ENCODE data around the gene DVL1.
"Not testable (repeated sequence)": the region's sequence is repeated elsewhere in the genome, so short reads cannot be mapped to it uniquely, and the experiment has no call there.

Gene DVL1

GRCh38 chr1:1324524-1325287 is 24.5 kb downstream of the DVL1 start, which contains the start of the genes CPTP and INTS11:
Gene CPTP (plus strand): TSS chr1:1324802. CDS start chr1:1326911, 2,109 bp downstream.
Gene INTS11 (minus strand): TSS chr1:1324660. CDS start chr1:1324608, 52 bp downstream.
- peak; percentile 91 for DNase-seq

- DNase-seq, result no peak
Measured at GRCh38 chr1:1324084-1324523, 25.1 kb downstream of the DVL1 start.

DNA sequence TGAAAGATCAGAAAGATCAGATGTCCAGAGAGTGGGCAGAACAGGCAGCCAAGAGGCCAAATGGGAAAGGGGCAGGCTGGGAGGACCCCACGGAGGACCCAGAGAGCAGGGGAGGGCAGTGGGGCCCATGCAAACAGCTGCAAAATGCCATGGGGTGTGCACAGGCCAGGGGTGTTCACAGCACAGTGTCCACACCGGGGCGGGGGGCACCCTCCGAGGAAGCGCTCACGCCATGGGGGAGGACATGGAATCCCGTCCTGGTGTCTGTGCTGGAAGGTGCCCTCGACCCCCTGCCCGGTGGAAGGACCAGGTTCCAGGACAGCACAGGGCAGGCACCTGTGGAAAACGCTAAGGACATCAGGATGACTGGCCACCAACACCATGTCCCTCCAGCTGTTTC is 26.3 kb downstream of the DVL1 start:
- no peak for DNase-seq

- DNase-seq, result no peak
Measured at GRCh38 chr1:1322418-1322817, 26.8 kb downstream of the DVL1 start.

- DNase-seq, result no peak
Measured at GRCh38 chr1:1321477-1321876, 27.7 kb downstream of the DVL1 start.

GRCh38 chr1:1320666-1321448 is 28.4 kb downstream of the DVL1 start:
- peak; percentile 52 for DNase-seq

GRCh38 chr1:1319646-1319941 is 29.6 kb downstream of the DVL1 start:
- no peak for DNase-seq

- DNase-seq, result no peak
Measured at GRCh38 chr1:1318777-1319645, 30.2 kb downstream of the DVL1 start.

GRCh38 chr1:1318131-1318652 is 31.0 kb downstream of the DVL1 start:
- peak; percentile 91 for DNase-seq

DNA sequence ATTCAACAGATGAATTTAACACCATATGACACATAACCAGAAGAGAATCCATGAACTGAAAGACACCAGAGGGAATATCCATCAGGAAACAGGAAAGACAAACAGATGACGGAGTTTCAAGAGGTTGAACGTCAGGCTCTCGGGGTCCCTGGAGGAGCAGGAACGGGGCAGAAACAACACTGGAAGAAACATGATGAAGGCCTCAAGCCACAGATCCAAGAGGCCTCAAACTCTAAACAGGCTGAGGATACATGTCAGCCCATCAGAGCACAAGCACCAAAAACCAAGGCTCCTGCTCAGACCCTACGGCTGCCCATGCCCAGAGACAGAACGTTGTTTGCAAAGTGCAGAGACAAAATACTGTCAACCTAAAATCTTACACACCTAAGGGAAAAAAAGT is 31.8 kb downstream of the DVL1 start:
- no peak for DNase-seq

DNA sequence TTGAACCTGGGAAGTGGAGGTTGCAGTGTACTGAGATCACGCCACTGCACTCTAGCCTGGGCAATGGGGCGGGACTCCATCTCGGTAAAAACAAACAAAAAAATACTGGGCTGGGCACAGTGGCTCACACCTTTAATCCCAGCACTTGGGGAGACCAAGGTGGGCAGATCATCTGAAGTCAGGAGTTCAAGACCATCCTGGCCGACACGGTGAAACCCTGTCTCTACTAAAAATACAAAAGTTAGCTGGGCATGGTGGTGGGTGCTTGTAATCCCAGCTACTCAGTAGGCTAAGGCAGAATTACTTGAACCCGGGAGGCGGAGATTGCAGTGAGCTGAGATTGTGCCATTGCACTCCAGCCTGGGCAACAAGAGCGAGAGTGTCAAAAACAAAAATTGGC is 33.0 kb downstream of the DVL1 start:
- DNase-seq, result not testable (repeated sequence)

DNA sequence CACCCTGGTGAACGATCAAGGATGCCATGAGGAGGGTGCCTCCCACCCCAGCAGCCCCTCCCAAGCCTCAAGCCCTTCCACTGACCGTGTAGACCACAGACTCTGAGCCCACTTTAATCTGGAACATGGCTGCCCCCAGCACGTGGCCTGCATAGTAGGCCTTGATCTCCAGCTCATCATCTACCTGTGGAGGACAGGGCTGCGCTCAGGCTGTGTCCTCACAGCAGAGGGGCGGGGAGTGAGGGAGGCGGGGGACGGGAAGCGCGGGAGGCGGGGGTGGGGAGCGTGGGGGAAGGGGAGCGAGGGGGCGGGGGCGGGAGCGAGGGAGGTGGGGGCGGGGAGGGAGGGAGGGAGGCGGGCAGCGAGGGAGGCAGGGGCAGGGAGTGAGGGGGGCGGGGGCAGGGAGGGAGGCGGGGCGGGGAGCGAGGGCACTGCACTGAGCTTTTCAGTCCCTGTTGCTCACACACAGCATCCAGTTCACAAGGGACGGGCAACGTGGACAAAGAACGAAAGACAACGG is 33.7 kb downstream of the DVL1 start:
- no peak for DNase-seq

- no peak for DNase-seq
Measured at GRCh38 chr1:1314678-1315335, 34.4 kb downstream of the DVL1 start.

DNA sequence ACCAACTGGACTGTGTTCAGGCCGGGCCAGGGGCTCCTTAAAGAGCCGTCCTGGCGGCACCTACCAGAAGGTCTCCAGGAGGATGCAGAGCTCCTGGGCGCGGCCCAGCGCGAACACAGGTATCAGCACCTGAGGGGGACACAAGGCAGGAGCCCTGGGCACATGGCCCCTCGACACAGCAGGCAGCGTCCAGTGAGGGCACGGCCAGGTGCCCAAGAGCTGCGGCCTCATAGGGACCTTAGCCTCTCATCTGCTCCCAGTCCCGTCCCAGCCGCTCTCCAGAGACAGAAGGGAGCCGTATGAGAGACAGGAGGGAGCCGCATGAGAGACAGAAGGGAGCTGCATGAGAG is 35.0 kb downstream of the DVL1 start:
- no peak for DNase-seq

- DNase-seq, result no peak
Measured at GRCh38 chr1:1313500-1314236, 35.5 kb downstream of the DVL1 start.

DNA sequence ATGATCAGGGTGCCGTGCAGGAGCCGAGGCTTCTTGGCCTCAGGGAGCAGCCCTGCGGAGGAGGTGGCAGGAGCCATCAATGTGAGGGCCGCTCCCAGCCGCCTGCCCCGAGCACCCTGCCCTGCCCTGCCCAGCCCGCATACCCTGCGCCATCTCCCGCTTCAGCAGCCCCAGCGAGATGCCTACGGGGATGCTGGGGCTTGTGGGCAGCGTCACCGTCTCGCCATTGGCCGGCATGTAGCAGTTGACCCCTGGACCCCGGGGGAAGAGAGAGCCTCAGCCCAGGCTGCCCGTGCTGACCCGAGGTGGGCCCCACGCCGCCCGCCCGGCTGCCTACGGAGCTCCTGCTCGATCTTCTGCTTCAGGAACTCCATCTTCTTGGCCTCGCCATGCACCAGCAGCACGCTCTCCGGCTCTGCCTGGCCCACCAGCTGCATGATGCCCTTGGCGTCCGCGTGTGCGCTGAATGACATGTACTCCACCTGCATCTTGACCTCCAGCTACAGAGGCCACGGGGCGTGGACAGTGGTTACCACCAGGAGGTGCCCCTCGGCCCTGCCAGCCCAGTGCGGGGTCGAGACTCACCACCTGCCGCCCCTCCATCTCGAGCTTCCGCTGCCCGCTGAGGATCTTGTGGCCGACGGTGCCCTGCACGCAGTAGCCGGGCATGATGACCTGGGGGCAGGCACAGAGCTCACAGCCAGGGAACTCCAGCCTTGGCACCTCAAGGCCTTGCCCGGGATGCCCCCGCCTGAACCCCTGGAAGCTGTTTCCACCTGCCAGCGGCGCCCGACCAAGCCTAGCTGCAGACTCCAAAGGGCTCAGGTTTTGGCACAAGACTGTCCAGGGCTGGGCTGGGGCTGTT is 36.5 kb downstream of the DVL1 start:
- DNase-seq, result no peak

DNA sequence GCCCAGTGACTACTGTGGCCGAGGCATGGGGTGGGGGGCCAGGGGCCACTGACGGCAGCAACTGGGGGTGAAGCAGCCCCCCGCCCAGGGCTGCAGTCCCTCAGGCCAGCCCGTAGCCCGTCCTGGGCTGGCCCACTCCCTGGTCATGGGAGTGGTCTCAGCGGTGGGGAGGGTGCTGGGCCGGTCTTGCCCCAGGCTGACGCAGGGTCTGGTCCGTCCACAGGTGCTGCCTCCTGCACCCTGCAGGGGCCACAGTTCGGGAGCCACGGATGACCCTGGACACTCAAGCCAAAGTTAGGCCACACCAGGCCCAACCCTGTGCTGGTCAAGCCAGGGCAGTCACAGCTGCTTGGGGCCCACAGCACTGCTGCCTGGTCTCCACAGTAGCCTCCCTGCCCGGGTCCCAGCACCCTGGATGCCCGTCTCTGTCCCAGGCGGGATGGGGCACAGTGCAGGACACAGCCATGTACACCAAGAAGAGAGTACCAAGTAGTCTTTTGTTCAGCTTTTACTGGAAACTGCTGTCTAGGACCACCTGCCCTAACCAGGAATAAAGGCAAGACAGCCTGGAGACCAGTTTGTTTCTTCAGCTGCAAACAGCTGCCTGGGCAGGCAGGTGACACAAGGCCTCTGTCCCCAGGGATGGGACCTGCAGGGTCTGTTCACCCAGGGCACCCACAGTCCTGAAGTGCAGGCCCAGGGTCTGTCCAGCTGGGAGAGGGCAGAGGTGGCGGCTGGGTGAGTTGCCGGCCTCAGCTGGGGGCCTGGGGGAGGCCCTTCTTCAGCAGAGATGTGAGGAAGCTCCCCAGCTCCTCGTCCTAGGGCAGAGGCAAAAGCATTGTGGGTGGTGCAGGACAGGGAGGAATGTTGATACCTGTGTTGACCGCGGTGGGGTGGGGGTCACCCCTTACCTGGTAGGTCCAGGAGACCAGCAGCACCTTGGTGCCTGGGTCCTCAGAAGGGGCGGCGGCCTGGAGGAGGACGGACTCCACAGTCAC is 37.8 kb downstream of the DVL1 start:
- no peak for DNase-seq

DNA sequence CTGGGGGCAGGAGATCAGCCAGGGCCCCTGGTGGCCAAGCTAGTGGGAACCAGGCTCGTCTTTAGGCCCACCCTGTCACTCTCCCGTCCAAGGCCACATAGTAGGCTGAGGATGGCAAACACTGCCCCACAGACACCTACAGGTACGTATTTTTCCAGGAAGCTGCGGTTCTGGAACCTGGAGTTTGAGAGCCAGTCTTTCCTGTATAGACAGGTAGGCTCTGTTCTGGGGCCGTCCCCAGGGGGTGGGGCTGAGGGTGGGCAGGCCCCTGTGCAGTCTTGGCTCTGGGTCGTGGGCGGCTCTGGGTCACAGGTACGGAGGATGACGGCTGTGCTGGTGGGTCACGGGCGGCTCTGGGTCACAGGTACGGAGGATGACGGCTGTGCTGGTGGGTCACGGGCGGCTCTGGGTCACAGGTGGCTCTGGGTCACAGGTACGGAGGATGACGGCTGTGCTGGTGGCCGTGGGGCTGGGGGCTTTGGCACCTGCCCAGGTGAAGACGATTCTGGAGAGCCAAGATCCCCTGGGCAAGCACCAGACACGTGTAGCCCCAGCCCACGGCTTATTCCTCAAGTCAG is 38.7 kb downstream of the DVL1 start:
- DNase-seq, result no peak

DNA sequence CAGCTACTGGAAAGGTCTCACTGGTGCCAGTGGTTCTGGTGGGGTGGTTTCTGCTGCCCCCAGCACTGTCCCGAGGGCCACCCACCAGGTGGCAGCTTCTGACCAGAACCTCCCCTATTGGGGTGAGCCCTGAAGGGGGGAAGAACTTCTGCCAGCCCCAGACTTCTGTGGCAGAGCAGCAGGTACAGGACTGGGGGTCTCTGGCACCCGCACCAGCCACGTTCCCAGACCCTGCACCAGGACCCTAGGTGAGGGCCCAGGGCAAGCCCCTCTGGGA is 39.2 kb downstream of the DVL1 start:
- no peak for DNase-seq

Measured in EL (cell line).